ENCODE data around the gene HMGXB4. TPM values are rescaled to one million over a fixed set of nuclear protein-coding genes. Genes with fewer than 3 reads are reported as not detected.
A peak's percentile ranks its signal among the peaks of the same experiment; 100 is the strongest.

HMGXB4 gene
- total and polyA plus RNA-seq, 2 of the 8 experiments (the other 6 are each of a cell fraction or from before 2014, with no cell fraction given): 20.9 to 41.3 TPM

DNA sequence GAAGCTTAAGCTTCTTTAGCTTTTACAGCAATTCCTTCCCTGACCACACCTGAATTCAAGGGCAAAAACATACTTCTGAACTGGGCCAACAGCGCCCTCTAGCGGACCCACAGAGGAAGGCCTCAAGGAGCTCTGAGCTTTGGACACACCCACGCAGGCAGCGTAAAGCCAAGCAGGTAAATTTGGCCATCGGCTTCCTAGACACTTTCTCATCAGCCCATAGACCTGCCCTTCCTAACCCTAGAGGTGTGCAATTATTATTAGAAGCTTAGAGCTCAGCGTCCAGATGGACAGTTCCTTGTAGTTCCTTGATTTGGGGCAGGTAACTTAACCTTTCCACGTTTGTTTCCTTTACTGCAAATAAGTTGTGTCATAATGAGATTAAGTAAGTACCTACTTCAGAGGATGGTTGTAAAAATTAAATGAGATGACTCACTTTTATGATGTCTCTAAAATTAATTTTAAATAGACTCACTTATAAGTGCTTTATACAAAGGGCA lies 25.7 kb upstream of the HMGXB4 start:
- H3K4me2 ChIP-seq (ENCODE audit: insufficient read depth in 1 of 2, low read depth in 2 of 2, low read length in 2 of 2): no peak overlapping the region
- no peak overlapping the region for H2BK5ac ChIP-seq (ENCODE audit: low read depth, low read length)
- H3K23ac ChIP-seq (ENCODE audit: insufficient read length): no peak overlapping the region
- ChIA-PET CTCF (ENCODE audit: partially characterized antibody) (interaction anchor here (0.6 to 8.5 kb wide), 34 partner anchors 8 to 1178 kb away, joined by 3 to 87 read pairs (median 4); no protein-coding TSS in a partner anchor), POLR2A (ENCODE audit: partially characterized antibody) (interaction anchor here (0.6 to 1.1 kb wide), 2 partner anchors 26 to 1486 kb away, joined by 3 read pairs; partner anchors contain the start of gene HMGXB4)
- no peak overlapping the region for H3K9ac ChIP-seq (replicated peaks in 1 of 4; ENCODE audit: extremely low read depth in 1 of 4, low read depth in 3 of 4, low read length in 3 of 4)
- H2AK5ac ChIP-seq (ENCODE audit: low read depth, low read length): no peak overlapping the region
- no peaks in the 10 kb centered on the region; a peak in 1 of 7 replicates for H3K27me3 ChIP-seq (replicated peaks in 1 of 4; ENCODE audit: control insufficient read depth in 3 of 4, extremely low read depth in 1 of 4, insufficient read depth in 3 of 4, low read length in 3 of 4)
- no peak overlapping the region for H2AFZ ChIP-seq (ENCODE audit: low read length)
- H3K4ac ChIP-seq (replicated peaks; ENCODE audit: insufficient read length, low read depth, low read length): no peak overlapping the region
- peak; percentile 89 for FAIRE-seq
- 22% methylated on average over 7 of the region's 7 CpGs; no CpG with 5 or more reads in 1 of the 2 experiments for WGBS, 2 experiments (ENCODE audit: extremely low coverage in 1 of 2, insufficient coverage in 1 of 2, insufficient read length in 1 of 2, insufficient replicate concordance in 2 of 2, low coverage in 1 of 2, low lambda C conversion rate in 2 of 2, missing lambda C conversion rate in 1 of 2)
- H3K36me3 ChIP-seq (ENCODE audit: control insufficient read depth in 2 of 4, insufficient read depth in 4 of 4, low read length in 3 of 4): no peaks in the 10 kb centered on the region
- H3K4me1 ChIP-seq (replicated peaks in 1 of 4; ENCODE audit: control insufficient read depth in 3 of 4, insufficient read depth in 4 of 4, low read length in 3 of 4): peaks cover 0 to 3% (median 2%) of the 10 kb centered on the region in 4 experiments; a peak in 2 of 7 replicates
- no peak overlapping the region for H3K27ac ChIP-seq (ENCODE audit: low read depth, low read length)
- H3K9me3 ChIP-seq (ENCODE audit: insufficient read depth in 2 of 2, low read depth in 1 of 2, low read length in 1 of 2): no peaks in the 10 kb centered on the region
- H2BK15ac ChIP-seq (ENCODE audit: low read length): no peak overlapping the region
- H4K5ac ChIP-seq (ENCODE audit: insufficient read length, low read depth, low read length): no peak overlapping the region
- no peaks in the 10 kb centered on the region for H3K79me1 ChIP-seq (ENCODE audit: low read depth, low read length)
- no peaks in the 10 kb centered on the region for H3K23me2 ChIP-seq (ENCODE audit: low read depth, low read length)
- no peak overlapping the region for H3K14ac ChIP-seq (ENCODE audit: insufficient read length)
- no peak overlapping the region for H2BK12ac ChIP-seq (ENCODE audit: low read depth, low read length)
- no peak overlapping the region for H4K8ac ChIP-seq (ENCODE audit: extremely low read depth, insufficient read depth, low read length)
- H3K18ac ChIP-seq (ENCODE audit: extremely low read depth, low read length): no peak overlapping the region
- no peak overlapping the region for H4K91ac ChIP-seq (replicated peaks; ENCODE audit: insufficient read length, low read length)
- no peak overlapping the region for H2BK120ac ChIP-seq (replicated peaks; ENCODE audit: low read depth, low read length)
- H3K4me3 ChIP-seq (ENCODE audit: extremely low read depth in 1 of 4, insufficient read depth in 2 of 4, low read depth in 3 of 4, low read length in 4 of 4): no peak overlapping the region
- no peaks in the 10 kb centered on the region for H3K79me2 ChIP-seq (ENCODE audit: control insufficient read depth in 1 of 2, insufficient read depth in 2 of 2, low read length in 2 of 2)
- no peak overlapping the region for H2BK20ac ChIP-seq (ENCODE audit: low read length)
- H4K20me1 ChIP-seq (replicated peaks in 1 of 2; ENCODE audit: control insufficient read depth in 1 of 2, insufficient read depth in 2 of 2, low read length in 2 of 2): no peaks in the 10 kb centered on the region
- DNase-seq (ENCODE audit: low read depth in 1 of 2, low spot score in 2 of 2): peak; percentile 68 to 91
- no peak overlapping the region for H3K56ac ChIP-seq (replicated peaks; ENCODE audit: insufficient read length, low read depth, low read length)
- TF ChIP-seq TCF12 (IDR thresholded peaks at IDR 0.05; ENCODE audit: low read depth, low read length) (0 out of 2 replicates have a peak, but pooled peaks have one; percentile 11), NRF1 (IDR thresholded peaks at IDR 0.05; ENCODE audit: low read depth, low read length) (no peak), TAF1 (IDR thresholded peaks at IDR 0.05; ENCODE audit: low read depth, low read length) (no peak), EGR1 (IDR thresholded peaks at IDR 0.05; ENCODE audit: borderline replicate concordance, low read depth, low read length) (peak; percentile 96), RAD21 (IDR thresholded peaks at IDR 0.05 in 1 of 2, conservative IDR thresholded peaks at IDR 0.05 in 1 of 2; ENCODE audit: low read depth in 2 of 2, low read length in 2 of 2) (peak; percentile 93 to 94), SAP30 (IDR thresholded peaks at IDR 0.05; ENCODE audit: insufficient read depth, insufficient replicate concordance, low read length) (no peak), SIX5 (IDR thresholded peaks at IDR 0.05; ENCODE audit: low read depth, low read length) (no peak), RBBP5 (IDR thresholded peaks at IDR 0.05; ENCODE audit: borderline replicate concordance, low read depth, low read length) (no peak), NANOG (IDR thresholded peaks at IDR 0.05; ENCODE audit: insufficient read depth, low read depth, low read length, poor library complexity, severe bottlenecking) (no peak)
- TF ChIP-seq, protein P1, sequence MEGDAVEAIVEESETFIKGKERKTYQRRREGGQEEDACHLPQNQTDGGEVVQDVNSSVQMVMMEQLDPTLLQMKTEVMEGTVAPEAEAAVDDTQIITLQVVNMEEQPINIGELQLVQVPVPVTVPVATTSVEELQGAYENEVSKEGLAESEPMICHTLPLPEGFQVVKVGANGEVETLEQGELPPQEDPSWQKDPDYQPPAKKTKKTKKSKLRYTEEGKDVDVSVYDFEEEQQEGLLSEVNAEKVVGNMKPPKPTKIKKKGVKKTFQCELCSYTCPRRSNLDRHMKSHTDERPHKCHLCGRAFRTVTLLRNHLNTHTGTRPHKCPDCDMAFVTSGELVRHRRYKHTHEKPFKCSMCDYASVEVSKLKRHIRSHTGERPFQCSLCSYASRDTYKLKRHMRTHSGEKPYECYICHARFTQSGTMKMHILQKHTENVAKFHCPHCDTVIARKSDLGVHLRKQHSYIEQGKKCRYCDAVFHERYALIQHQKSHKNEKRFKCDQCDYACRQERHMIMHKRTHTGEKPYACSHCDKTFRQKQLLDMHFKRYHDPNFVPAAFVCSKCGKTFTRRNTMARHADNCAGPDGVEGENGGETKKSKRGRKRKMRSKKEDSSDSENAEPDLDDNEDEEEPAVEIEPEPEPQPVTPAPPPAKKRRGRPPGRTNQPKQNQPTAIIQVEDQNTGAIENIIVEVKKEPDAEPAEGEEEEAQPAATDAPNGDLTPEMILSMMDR (IDR thresholded peaks at IDR 0.05; ENCODE audit: control extremely low read depth in 1 of 3, insufficient read depth in 1 of 3, low read depth in 1 of 3, low read length in 3 of 3): peak; percentile 87 to 99 (median 98)

Data from H1 (cell line).